Activated CD4-positive, alpha-beta T cell treated with anti-CD3 and anti-CD28 coated beads, Interleukin-2, Interleukin-4, amounts not matched to agents 100 ng/mL and 50 ng/mL, durations not matched to agents 16 hours and 8 hours (primary cell): ENCODE data around the gene RNF11.
"Not testable (repeated sequence)": the region's sequence is repeated elsewhere in the genome, so short reads cannot be mapped to it uniquely, and the experiment has no call there.

ENCODE experiments used
- DNase-seq: peaks from one replicate; pipeline ENCODE4 v3.0.0-alpha.2; 2020; ENCODE audit warnings: low spot score

Gene RNF11

DNA sequence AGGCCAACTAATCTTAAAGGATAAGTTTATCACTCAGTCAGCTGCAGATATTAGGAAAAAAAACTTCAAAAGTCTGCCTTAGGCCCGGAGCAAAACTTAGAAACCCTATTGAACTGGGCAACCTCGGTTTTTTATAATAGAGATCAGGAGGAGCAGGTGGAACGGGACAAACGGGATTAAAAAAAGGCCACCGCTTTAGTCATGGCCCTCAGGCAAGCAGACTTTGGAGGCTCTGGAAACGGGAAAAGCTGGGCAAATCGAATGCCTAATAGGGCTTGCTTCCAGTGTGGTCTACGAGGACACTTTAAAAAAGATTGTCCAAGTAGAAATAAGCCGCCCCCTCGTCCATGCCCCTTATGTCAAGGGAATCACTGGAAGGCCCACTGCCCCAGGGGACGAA, 7.6 kb upstream of the RNF11 start:
- DNase-seq = not testable (repeated sequence)

- DNase-seq = no peak
Observed at GRCh38 chr1:51230501-51231078, 5.5 kb upstream of the RNF11 start.

DNA sequence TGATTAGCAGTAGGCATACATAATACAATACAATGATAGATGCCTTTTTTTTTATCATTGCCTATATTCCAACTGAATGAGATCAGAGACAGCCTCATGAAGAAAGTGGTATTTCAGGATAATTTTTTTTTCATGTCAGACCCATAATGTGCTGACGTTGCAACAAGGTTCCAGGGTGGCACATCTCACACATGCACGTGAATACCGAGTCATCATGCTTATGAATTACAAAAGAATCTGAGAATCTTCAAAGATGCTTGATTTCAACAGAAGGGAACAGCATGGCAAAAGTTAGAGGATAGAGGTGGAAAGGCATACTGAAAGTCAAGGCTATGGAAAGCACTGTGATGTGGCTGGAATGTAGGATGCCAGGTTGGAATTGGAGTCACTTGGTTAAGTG, 5.0 kb upstream of the RNF11 start:
- DNase-seq = no peak

GRCh38 chr1:51231896-51232295, 4.2 kb upstream of the RNF11 start:
- DNase-seq = no peak

GRCh38 chr1:51234236-51234635, 1.8 kb upstream of the RNF11 start:
- not testable (repeated sequence) for DNase-seq

DNA sequence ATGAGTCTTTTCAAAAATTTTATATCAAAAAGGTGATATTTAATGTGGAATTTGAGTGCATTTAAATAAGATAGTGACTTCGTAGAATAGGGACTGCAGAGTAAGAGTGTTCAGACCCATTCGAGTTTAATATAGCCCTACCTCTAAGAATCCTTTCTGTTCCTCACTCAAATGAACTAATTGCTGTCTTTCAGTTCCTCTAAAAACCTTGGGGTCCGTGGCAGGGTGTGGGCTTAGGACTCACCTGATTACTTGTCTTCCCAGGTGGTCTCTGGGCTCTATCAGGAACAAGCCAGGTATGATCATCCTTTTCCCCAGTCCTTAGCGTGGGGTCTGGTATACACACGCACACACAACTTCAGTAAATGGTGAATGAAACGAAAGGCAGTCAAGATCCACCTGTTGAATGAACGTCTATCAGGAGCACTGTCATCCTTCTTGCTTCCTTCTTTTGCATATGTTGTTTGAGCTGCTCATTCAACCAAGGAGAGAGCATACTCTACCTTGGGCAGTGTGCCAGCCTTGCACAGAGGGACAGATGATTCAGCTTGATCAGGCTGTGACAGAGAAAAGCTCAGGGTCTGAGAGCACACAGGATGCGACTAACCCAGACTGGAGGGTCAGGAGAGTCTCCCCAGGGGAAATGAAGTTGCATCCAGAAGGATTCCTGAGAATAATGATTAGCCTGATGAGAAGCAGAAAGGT, 1.2 kb upstream of the RNF11 start:
- peak; percentile 22 for DNase-seq

DNA sequence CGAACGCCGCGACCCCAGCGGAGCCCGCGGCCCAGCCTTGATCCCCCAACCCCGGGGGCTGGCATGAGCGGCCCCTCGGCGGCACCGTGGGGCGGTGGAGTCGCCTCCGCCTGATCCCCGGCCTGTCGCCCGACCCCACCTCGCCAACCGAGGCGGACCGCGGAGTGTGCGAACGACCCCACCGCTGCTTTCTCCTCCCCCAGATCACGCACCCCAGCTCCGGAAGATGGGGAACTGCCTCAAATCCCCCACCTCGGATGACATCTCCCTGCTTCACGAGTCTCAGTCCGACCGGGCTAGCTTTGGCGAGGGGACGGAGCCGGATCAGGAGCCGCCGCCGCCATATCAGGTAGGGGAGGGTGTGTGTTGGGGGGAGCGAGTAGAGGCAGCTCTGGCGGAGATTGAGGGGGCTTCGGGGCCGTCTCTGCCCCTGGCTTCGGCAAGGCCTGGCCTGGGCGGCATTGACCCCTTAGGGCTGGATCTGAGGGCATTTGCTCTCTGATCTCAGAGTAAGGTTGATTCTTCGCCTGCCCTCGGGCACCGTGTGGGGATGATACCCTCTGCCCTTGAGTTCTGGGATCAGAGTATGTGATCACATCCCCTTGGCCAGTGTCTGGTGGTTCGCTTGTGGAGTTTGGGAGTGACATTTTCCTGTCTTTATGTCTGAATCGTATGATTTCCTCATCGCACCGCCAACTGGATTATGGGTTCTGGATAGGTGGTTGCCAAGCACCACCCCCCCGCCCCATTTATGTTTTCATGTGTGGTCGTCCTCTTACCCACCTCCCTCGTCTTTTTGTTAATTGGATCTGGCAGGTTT, 668 bp downstream of the RNF11 start:
- no peak for DNase-seq

GRCh38 chr1:51237351-51238033, 1.4 kb downstream of the RNF11 start:
- no peak for DNase-seq

DNA sequence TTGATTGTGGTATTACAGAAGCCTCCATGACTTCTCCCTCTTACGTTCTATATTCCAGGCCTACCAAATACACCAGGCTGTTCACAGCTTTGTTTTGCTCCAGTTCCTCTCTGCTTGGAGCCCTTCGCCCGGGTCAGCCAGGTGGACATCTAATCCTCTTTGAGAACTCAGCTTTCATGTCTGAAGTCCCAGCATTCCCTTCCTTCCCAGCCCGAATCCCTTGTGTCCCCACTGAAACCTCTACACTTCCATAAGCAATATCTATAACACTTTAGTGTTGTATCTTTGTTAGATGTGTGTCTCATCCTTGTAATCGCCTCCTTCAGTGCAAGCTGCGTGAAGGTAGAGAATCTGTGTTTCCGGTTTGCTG, 1.9 kb downstream of the RNF11 start:
- DNase-seq = no peak

GRCh38 chr1:51240084-51240483, 4.0 kb downstream of the RNF11 start:
- DNase-seq = no peak

DNA sequence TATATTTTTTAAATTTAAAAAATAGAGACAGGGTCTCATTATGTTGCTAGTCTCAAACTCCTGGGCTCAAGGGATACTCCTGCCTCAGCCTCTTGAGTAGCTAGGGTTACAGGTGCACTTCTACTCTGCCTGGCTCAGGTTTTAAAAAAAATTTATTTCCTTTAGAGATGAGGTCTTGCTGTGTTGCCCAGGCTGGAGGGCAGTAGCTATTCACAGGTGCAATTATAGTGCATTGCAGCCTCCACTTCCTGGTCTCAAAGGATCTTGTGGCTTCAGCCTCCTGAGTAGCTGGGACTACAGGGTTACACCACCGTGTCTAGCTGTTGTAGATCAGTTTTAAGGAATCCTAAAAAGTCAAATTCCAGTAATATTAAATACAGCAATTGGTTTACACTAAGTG, 5.0 kb downstream of the RNF11 start:
- DNase-seq = no peak

DNA sequence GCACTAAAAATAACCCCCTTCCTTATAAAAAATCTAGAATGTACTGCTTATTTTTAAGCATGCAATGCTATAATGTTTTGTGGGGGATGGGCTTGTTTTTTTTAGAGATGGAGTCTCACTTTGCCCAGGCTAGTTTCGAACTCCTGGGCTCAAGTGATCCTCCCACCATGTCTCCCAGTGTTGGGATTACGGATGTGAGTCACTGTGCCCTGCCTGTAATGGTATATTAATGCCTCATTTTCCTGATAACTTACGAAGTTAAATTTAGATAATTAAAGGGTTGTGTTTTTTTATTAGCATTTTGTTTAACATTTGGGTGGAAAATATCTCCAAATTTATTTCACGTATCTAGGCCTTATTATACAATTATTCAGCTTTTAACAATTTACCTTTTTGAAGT, 6.5 kb downstream of the RNF11 start:
- DNase-seq = no peak

GRCh38 chr1:51247022-51247421, 10.9 kb downstream of the RNF11 start:
- DNase-seq = no peak

DNA sequence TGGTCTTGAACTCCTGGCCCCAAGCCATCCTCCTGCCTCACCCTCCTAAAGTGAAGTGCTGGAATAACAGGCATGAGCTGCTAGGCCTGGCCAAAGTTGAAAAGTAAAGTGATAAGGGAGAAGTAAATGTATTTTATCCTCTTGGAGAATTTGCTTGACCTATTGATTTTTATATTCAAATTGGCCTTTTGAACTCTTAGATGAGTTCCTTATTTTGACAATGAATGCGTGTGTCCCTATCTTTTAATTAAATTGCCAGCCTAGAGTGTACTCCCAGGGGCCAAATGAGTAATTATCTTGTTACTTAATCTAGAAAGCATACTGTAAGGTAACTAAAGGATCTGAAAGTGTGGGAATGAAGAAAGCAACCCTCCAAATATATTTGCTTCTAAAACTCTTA, 11.4 kb downstream of the RNF11 start:
- DNase-seq = no peak

GRCh38 chr1:51249445-51249844, 13.4 kb downstream of the RNF11 start:
- DNase-seq = no peak

- DNase-seq = not testable (repeated sequence)
Observed at GRCh38 chr1:51250729-51251128, 14.7 kb downstream of the RNF11 start.

- not testable (repeated sequence) for DNase-seq
Observed at GRCh38 chr1:51251165-51251564, 15.1 kb downstream of the RNF11 start.

- no peak for DNase-seq
Observed at GRCh38 chr1:51252366-51252765, 16.3 kb downstream of the RNF11 start.

DNA sequence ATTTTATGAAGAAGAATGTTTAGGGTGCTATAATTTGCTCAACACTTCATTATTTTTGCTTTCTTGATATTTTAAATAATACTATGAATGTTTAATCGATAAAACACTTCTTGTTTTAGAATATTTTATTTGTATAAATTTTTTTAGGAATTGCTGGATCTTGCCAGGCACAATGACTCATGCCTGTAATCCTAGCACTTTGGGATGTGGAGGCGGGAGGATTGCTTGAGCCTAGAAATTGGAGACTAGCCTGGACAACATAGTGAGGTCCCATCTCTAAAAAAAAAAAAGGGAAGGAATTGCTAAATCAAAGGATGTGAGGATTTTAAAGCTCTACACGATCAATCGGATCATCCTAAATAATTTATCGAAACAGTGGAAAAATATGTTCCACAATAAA, 17.6 kb downstream of the RNF11 start:
- no peak for DNase-seq

- DNase-seq = no peak
Observed at GRCh38 chr1:51255331-51255730, 19.3 kb downstream of the RNF11 start.

- no peak for DNase-seq
Observed at GRCh38 chr1:51263147-51263877, 27.2 kb downstream of the RNF11 start.

DNA sequence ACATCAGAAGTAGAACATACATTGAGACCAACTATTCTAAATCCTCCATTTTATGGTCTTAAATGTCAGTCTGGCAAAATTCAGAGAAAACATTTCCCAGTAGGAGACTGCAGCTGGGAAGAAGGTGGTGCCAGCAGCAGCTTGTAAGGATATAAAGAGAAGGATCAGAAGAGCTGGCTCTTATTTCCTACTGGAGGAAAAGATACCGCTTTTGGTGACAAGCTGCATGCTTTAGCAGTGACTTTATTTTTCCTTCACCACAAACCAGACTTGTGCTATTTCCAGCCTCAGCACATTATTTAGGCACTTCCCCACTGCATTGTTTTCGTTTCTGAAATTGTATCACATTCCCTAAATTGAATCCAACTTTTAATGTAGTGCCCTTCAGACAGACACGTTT, 28.4 kb downstream of the RNF11 start:
- DNase-seq = no peak
